Hematopoietic multipotent progenitor cell treated with erythropoietin and hydrocortisone succinate and interleukin-3 and kit ligand, for 8 days (in vitro differentiated cells): ENCODE results near the gene CEP95.
"Not testable (repeated sequence)": the region's sequence is repeated elsewhere in the genome, so short reads cannot be mapped to it uniquely, and the experiment has no call there.

ENCODE experiments used
- DNase-seq: peaks from one replicate; pipeline ENCODE4 v3.0.0-alpha.2; 2015

The CEP95 gene

DNA sequence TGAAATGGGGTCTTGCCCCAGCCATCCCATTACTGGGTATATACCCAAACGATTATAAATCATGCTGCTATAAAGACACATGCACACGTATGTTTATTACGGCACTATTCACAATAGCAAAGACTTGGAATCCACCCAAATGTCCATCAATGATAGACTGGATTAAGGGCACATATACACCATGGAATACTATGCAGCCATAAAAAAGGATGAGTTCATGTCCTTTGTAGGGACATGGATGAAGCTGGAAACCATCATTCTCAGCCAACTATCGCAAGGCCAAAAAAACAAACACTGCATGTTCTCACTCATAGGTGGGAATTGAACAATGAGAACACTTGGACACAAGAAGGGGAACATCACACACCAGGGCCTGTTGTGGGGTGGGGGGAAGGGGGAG is 70.2 kb downstream of the CEP95 start:
- DNase-seq, result not testable (repeated sequence)

DNA sequence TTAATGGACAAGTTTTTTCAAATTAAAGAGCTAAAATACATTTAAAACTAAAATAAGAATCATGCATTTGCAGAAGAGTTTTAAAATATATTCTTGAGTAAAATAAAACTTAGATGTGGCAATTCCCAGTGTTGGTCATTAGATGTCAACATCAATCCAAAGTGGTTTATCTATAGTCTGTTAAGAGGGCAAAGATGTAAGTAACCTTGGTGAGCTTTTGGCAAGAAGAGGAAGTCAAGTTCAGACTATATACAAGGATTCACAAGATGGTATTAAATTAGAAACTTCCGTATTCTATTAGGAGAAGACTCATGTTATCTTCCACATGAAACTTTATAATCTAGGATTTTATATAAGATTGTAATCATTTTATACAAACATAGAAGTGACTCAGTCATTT is 73.1 kb downstream of the CEP95 start:
- no peak for DNase-seq

DNA sequence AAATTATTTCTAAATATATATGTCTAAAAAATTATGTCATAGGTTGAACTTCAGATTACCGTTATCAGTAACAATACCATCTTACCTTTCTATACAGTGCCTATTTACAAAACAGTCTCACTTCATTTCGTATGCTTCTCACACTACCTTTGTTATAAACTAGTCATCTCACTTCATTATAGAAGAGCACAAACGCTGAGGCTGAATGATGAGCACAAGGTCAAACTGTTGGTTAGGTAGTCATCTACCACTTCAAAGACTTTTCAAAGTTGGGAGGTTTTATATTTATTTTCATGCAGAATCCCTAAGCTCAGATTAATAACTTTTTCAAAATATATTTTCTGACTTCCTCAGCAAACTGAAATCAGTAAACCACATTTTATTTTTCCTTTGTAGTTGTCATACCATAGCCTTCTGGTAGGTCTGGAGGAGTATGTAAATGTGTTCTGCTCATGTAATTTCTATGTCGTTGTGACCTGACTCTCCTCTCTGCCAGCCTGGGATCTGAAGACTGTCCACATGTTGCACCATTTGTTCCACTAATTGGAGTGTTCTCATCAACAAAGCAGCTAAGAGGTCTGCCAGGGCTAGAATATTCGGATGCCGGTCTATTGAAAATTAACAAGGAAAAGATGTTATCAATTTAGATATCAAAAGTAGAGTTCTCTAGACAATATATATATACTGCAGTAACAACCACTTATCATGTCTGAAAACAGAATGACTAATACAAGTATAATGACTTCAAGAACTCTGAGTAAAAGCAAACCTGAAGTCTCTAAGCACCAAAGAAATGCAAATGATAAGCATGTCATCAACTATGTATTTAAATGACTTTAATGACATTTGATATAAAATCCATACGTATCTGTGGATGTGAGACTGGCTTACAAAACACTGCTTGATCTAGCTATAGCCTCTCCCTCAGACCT is 73.9 kb downstream of the CEP95 start:
- no peak for DNase-seq

DNA sequence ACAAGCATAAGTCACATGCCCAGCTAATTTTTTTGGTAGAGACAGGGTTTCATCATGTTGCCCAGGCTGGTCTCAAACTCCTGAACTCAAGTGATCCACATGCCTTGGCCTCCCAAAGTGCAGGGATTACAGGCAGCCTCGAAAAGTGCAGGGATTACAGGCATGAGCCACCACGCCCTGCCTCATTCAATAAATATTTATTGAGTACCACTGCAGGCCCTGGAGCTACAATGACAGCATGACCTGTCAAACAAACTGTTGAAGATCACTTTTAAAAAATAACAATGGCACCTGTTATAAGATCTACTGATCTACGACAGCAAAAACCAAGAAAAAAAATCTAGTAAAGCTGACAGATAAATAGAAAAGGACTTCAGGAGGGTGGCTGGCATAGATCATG is 76.3 kb downstream of the CEP95 start:
- DNase-seq, result no peak

DNA sequence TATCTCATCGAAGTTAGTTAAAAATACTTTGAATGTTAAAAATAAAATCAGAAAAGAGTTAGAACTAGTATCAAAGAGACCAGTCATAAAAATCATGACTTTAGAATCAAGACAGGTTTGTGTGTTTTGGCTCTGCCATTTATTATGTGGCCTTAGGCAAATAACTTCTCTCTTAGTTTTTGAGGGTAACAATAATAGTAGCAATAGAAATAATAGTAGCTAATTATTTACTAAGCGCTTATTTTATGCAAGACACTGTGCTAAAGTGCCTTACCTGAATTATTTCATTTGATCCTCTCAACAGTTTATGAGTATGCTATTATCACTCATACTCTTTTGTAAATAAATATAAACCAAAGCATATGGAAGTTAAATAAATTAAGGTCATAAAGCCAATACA is 78.4 kb downstream of the CEP95 start:
- DNase-seq, result no peak
